GM12878 (cell line): ENCODE data around the gene COL23A1. TPM values are rescaled to one million over a fixed set of nuclear protein-coding genes. Genes with fewer than 3 reads are reported as not detected.
"Not testable (repeated sequence)": the region's sequence is repeated elsewhere in the genome, so short reads cannot be mapped to it uniquely, and the experiment has no call there.

Source experiments
- ATAC-seq: fragments of 200-7000 bp; cut with Tn5 transposase; 3 replicates; pipeline ENCODE4 v1.9.1; 2020; ENCODE audit warnings: mild to moderate bottlenecking, moderate library complexity
- BruUV-seq: library from RNA; stranded (reverse); fragments of 400-500 nt; replicated peaks from 2 replicates; lab custom pipeline; 2021; lab: Mats Ljungman, UMichigan
- CTCF ChIA-PET: fragments of 300-600 bp; sonication (Branson Sonifier 250); formaldehyde crosslinking; extraction: SDS; loops from one replicate; lab custom pipeline; 2021; ENCODE audit warnings: inconsistent platforms; lab: Yijun Ruan, JAX
- POLR2A ChIA-PET: fragments of 350-600 bp; formaldehyde crosslinking; extraction: SDS; loops from one replicate; lab custom pipeline; 2021; ENCODE audit warnings: inconsistent platforms; lab: Charles Lee
- RAD21 ChIA-PET: fragments of 300-600 bp; sonication (Branson Sonifier 250); formaldehyde crosslinking; loops from one replicate; lab custom pipeline; 2023; ENCODE audit warnings: antibody characterized with exemption; ENCODE audit not compliant: unreplicated experiment; lab: Charles Lee
- SMC1A ChIA-PET: fragments of 300-600 bp; sonication (Branson Sonifier 250); formaldehyde crosslinking; loops from one replicate; lab custom pipeline; 2023; ENCODE audit not compliant: unreplicated experiment, uncharacterized antibody; lab: Charles Lee
- DNase-seq: peaks from one replicate; pipeline ENCODE4 v3.0.0-alpha.2; 2011; ENCODE audit warnings: low read depth, low spot score
- FAIRE-seq: peaks from 3 replicates; lab custom pipeline; 2011; peaks lifted over from hg19 to GRCh38; lab: Jason Lieb, UNC
- H2AFZ ChIP-seq: 2 replicates; pipeline ENCODE4 v1.6.0; 2011; ENCODE audit warnings: low read depth, low read length, control low read depth; ENCODE audit not compliant: control insufficient read depth
- H3K27ac ChIP-seq: 2 replicates; pipeline ENCODE4 v1.5.1; 2011; ENCODE audit warnings: control low read depth; ENCODE audit not compliant: control insufficient read depth, insufficient read depth
- H3K27me3 ChIP-seq, 2 experiments: replicated peaks in 1 of 2; 2 replicates each; pipeline versions ENCODE4 v1.6.0 to v1.6.1; 2011; ENCODE audit warnings: low read length in 1 of 2; ENCODE audit not compliant: control insufficient read depth in 2 of 2, insufficient read depth in 2 of 2
- H3K36me3 ChIP-seq, 2 experiments: 2 replicates each; pipeline ENCODE4 v1.5.1; 2011; ENCODE audit warnings: low read length in 1 of 2; ENCODE audit not compliant: control insufficient read depth in 2 of 2, insufficient read depth in 2 of 2
- H3K4me1 ChIP-seq: 2 replicates; pipeline ENCODE4 v1.6.1; 2011; ENCODE audit warnings: mild to moderate bottlenecking, low read length, moderate library complexity, mixed read lengths; ENCODE audit not compliant: control insufficient read depth, insufficient read depth
- H3K4me2 ChIP-seq: 2 replicates; pipeline ENCODE4 v1.6.0; 2011; ENCODE audit warnings: control low read depth; ENCODE audit not compliant: control insufficient read depth, insufficient read depth
- H3K4me3 ChIP-seq: fragments of 200-600 bp; sonication (generic); 2 replicates; pipeline ENCODE4 v1.5.1; 2016
- H3K79me2 ChIP-seq: 2 replicates; pipeline ENCODE4 v1.6.0; 2011; ENCODE audit warnings: low read length; ENCODE audit not compliant: control insufficient read depth, insufficient read depth
- H3K9ac ChIP-seq: 2 replicates; pipeline ENCODE4 v1.8.0; 2011; ENCODE audit warnings: low read length, control low read depth, mixed read lengths; ENCODE audit not compliant: control insufficient read depth, insufficient read depth
- H3K9me3 ChIP-seq: replicated peaks from 3 replicates; pipeline ENCODE4 v1.5.1; 2011; ENCODE audit warnings: mild to moderate bottlenecking, low read length; ENCODE audit not compliant: control insufficient read depth, insufficient read depth
- H4K20me1 ChIP-seq: 2 replicates; pipeline ENCODE4 v1.6.0; 2011; ENCODE audit not compliant: control insufficient read depth, insufficient read depth
- EZH2 ChIP-seq: IDR thresholded peaks from 2 replicates; pipeline ENCODE4 v1.6.1; 2012; ENCODE audit warnings: low read depth, mild to moderate bottlenecking, control low read depth, inconsistent platforms, low read length, borderline replicate concordance; ENCODE audit not compliant: control insufficient read depth
- ZBTB4 ChIP-seq: fragments of 450-650 bp; formaldehyde crosslinking; IDR thresholded peaks from 2 replicates; pipeline ENCODE4 v1.4.0; 2022; ENCODE audit warnings: mild to moderate bottlenecking, moderate library complexity
- WGBS: methylation state at CpG from one replicate; pipeline ENCODE4 v1.1.6; 2016; ENCODE audit warnings: low lambda C conversion rate; ENCODE audit not compliant: insufficient replicate concordance, insufficient coverage; ENCODE audit errors: missing lambda C conversion rate; 5-methylcytosine and 5-hydroxymethylcytosine counted together
- in situ Hi-C: fragments of 300-500 bp; cut with MboI; formaldehyde crosslinking; loops from 9 replicates; pipeline ENCODE4 v1.14.3; 2018; ENCODE audit warnings: mixed read lengths
- intact Hi-C: fragments of 100-400 bp; cut with micrococcal nuclease; formaldehyde crosslinking; loops from one replicate; pipeline ENCODE4 v1.14.2; 2022; ENCODE audit not compliant: unreplicated experiment
- polyA plus RNA-seq, 11 experiments: library from polyadenylated mRNA; depleted of rRNA in 4 of 11; unstranded in 6 of 11; stranded (reverse) in 5 of 11; fragments of >200 nt; fragmentation: Nextera tagmentation in 4 of 11; fragmentation: Illumina TruSeq in 1 of 11; extraction: Ambion mirVana in 4 of 11; extraction: Trizol in 1 of 11; gene quantifications; 1 replicate in 1 of 11; 2 replicates in 10 of 11; pipeline versions ENCODE4 v1.2.1 to v1.2.3, GENCODE V29; 2011 to 2016; ENCODE audit warnings: inconsistent platforms in 2 of 11, missing spikeins in 2 of 11, low read depth in 1 of 11
- total RNA-seq, 4 experiments: library from RNA; depleted of rRNA in 3 of 4; stranded (reverse); fragments of >200 nt in 3 of 4; fragmentation: Illumina TruSeq in 1 of 4; extraction: Trizol in 1 of 4; gene quantifications; 2 replicates each; pipeline versions ENCODE4 v1.2.1 to v1.2.3, GENCODE V29; 2013 to 2021

The COL23A1 gene
- total and polyA plus RNA-seq, 10 of the 15 experiments (the other 5 are each of a cell fraction or from before 2014, with no cell fraction given): 0.03 to 0.83 (median 0.09) TPM; not detected in 5

- H3K79me2 ChIP-seq, H2AFZ ChIP-seq, DNase-seq, SMC1A ChIA-PET, RAD21 ChIA-PET, H3K9me3 ChIP-seq, ATAC-seq, CTCF ChIA-PET, H3K4me3 ChIP-seq, H3K27ac ChIP-seq, in situ Hi-C loops, H3K4me1 ChIP-seq, H3K4me2 ChIP-seq, FAIRE-seq, H3K36me3 ChIP-seq, BruUV-seq, H3K9ac ChIP-seq, intact Hi-C loops, H4K20me1 ChIP-seq, H3K27me3 ChIP-seq, POLR2A ChIA-PET: not testable (repeated sequence)
- 12% methylated on average over 3 of the region's 3 CpGs for WGBS
Measured at GRCh38 chr5:178369469-178369868, 220.7 kb downstream of the COL23A1 start.

- ChIA-PET CTCF (no interaction called here), POLR2A (no interaction called here), SMC1A (no interaction called here), RAD21 (no interaction called here)
- H4K20me1 ChIP-seq: no peaks in the 10 kb centered on the region
- TF ChIP-seq ZBTB4 (CRISPR knock-in tag) (no peak), EZH2 (no peak)
- H2AFZ ChIP-seq: no peak overlapping the region
- no peak overlapping the region for H3K9ac ChIP-seq
- H3K79me2 ChIP-seq: no peaks in the 10 kb centered on the region
- H3K9me3 ChIP-seq: no peaks in the 10 kb centered on the region; the same call in 2 of the 3 replicates
- FAIRE-seq (no peak), DNase-seq (no peak), ATAC-seq (no peak)
- no peak overlapping the region for H3K4me2 ChIP-seq
- BruUV-seq: no TSS peak
- intact Hi-C loops: no loop called here
- H3K27me3 ChIP-seq: no peaks in the 10 kb centered on the region
- H3K4me3 ChIP-seq: no peak overlapping the region
- no peak overlapping the region for H3K27ac ChIP-seq
- in situ Hi-C loops: no loop called here
- H3K4me1 ChIP-seq: no peaks in the 10 kb centered on the region
- WGBS: 50% methylated on average over 10 of the region's 10 CpGs
- H3K36me3 ChIP-seq: no peaks in the 10 kb centered on the region
Measured at GRCh38 chr5:178368716-178369300, 221.4 kb downstream of the COL23A1 start.
